Esophagus muscularis mucosa (tissue), 4 donors: ENCODE results near the gene PFDN1.

Source experiments
- CTCF ChIP-seq, 3 experiments: fragments of 200-600 bp in 2 of 3; fragments of 450-650 bp in 1 of 3; sonication (generic) in 2 of 3; IDR thresholded peaks; one replicate each; pipeline ENCODE4 v1.5.1; 2017 to 2019; ENCODE audit warnings: antibody characterized with exemption in 3 of 3, mild to moderate bottlenecking in 2 of 3, moderate library complexity in 1 of 3
- EP300 ChIP-seq: sonication (generic); formaldehyde crosslinking; IDR thresholded peaks from one replicate; pipeline ENCODE4 v1.6.1; 2017; ENCODE audit warnings: antibody characterized with exemption
- POLR2AphosphoS5 ChIP-seq, 2 donors: sonication (generic); formaldehyde crosslinking; IDR thresholded peaks; one replicate each; pipeline ENCODE4 v1.6.1; 2017; ENCODE audit warnings: antibody characterized with exemption in 2 of 2

GRCh38 chr5:140338336-140338735 lies 35.4 kb upstream of the PFDN1 start:
- no peak for TF ChIP-seq CTCF (IDR thresholded peaks at IDR 0.05)
- TF ChIP-seq EP300: no peak
- TF ChIP-seq POLR2AphosphoS5 (IDR thresholded peaks at IDR 0.05): no peak
